Subcutaneous abdominal adipose tissue (tissue), 5 donors: ENCODE results near the gene MDFIC2.

Experiments
- H3K27ac ChIP-seq: one replicate; pipeline ENCODE4 v1.7.0; 2013; ENCODE audit warnings: low read depth, mild to moderate bottlenecking, inconsistent platforms, low read length, moderate library complexity
- H3K27me3 ChIP-seq, 5 donors: one replicate each; pipeline ENCODE4 v1.7.0; 2013; ENCODE audit warnings: low read length in 5 of 5, inconsistent platforms in 1 of 5; ENCODE audit not compliant: control insufficient read depth in 5 of 5, insufficient read depth in 4 of 5
- H3K36me3 ChIP-seq, 5 donors: one replicate each; pipeline ENCODE4 v1.7.0; 2013; ENCODE audit warnings: low read length in 5 of 5; ENCODE audit not compliant: control insufficient read depth in 5 of 5, insufficient read depth in 5 of 5
- H3K4me1 ChIP-seq, 5 donors: one replicate each; pipeline ENCODE4 v1.7.0; 2013; ENCODE audit warnings: low read length in 5 of 5, mild to moderate bottlenecking in 3 of 5, moderate library complexity in 1 of 5; ENCODE audit not compliant: control insufficient read depth in 5 of 5, insufficient read depth in 5 of 5
- H3K4me3 ChIP-seq, 5 donors: one replicate each; pipeline ENCODE4 v1.7.0; 2013; ENCODE audit warnings: low read length in 5 of 5, low read depth in 1 of 5
- H3K9ac ChIP-seq, 5 donors: one replicate each; pipeline ENCODE4 v1.7.0; 2013; ENCODE audit warnings: low read length in 5 of 5, mild to moderate bottlenecking in 4 of 5, moderate library complexity in 3 of 5
- H3K9me3 ChIP-seq, 5 donors: one replicate each; pipeline ENCODE4 v1.7.0; 2013; ENCODE audit warnings: low read length in 5 of 5; ENCODE audit not compliant: control insufficient read depth in 5 of 5
- donor health status: healthy.
- donor health status: healthy.
- donor health status: healthy.
- donor health status: healthy.
- donor health status: healthy.

The MDFIC2 gene

GRCh38 chr3:70149714-70150400 is 162.6 kb downstream of the MDFIC2 start:
- Histone ChIP-seq H3K27me3 (no peaks in the 10 kb centered on the region), H3K9ac (no peak overlapping the region), H3K4me1 (no peaks in the 10 kb centered on the region), H3K9me3 (peaks cover 0 to 3% (median 0%) of the 10 kb centered on the region in 5 donors), H3K4me3 (no peak overlapping the region), H3K27ac (no peak overlapping the region), H3K36me3 (no peaks in the 10 kb centered on the region)
